AG04449 (cell line): ENCODE data around the gene VDAC1.
"Not testable (repeated sequence)": the region's sequence is repeated elsewhere in the genome, so short reads cannot be mapped to it uniquely, and the experiment has no call there.

ENCODE experiments used
- CTCF ChIA-PET: fragments of 350-600 bp; formaldehyde crosslinking; extraction: SDS; loops from one replicate; lab custom pipeline; 2021; ENCODE audit warnings: antibody characterized with exemption; lab: Yijun Ruan, JAX
- POLR2A ChIA-PET: fragments of 400-600, 350-600 bp; formaldehyde crosslinking; extraction: SDS; loops from one replicate; lab custom pipeline; 2020; ENCODE audit warnings: antibody characterized with exemption, inconsistent platforms; lab: Yijun Ruan, JAX
- DNase-seq: peaks from one replicate; pipeline ENCODE4 v3.0.0-alpha.2; 2010; ENCODE audit warnings: low read depth, low spot score
- H3K4me3 ChIP-seq: 2 replicates; pipeline ENCODE4 v1.5.1; 2011; ENCODE audit warnings: low read depth, mild to moderate bottlenecking, control low read depth, low read length
- CTCF ChIP-seq: IDR thresholded peaks from one replicate; pipeline ENCODE4 v1.5.1; 2011; ENCODE audit warnings: mild to moderate bottlenecking, moderate library complexity, low read length, control low read depth, inconsistent platforms; ENCODE audit not compliant: insufficient read depth; ENCODE audit errors: missing control alignments

The VDAC1 gene

GRCh38 chr5:133942614-133943474 is 61.9 kb downstream of the VDAC1 start:
- CTCF ChIA-PET, result interaction anchor here (1.0 kb wide), 1 partner anchor 188 kb away, joined by 3 read pairs; no protein-coding TSS in a partner anchor
- H3K4me3 ChIP-seq, result no peak overlapping the region
- no peak for DNase-seq
- TF ChIP-seq CTCF, result no peak
- POLR2A ChIA-PET, result no interaction called here

GRCh38 chr5:133941456-133942196 is 63.1 kb downstream of the VDAC1 start:
- DNase-seq, result no peak
- ChIA-PET POLR2A (no interaction called here), CTCF (no interaction called here)
- H3K4me3 ChIP-seq, result no peak overlapping the region
- TF ChIP-seq CTCF, result no peak

DNA sequence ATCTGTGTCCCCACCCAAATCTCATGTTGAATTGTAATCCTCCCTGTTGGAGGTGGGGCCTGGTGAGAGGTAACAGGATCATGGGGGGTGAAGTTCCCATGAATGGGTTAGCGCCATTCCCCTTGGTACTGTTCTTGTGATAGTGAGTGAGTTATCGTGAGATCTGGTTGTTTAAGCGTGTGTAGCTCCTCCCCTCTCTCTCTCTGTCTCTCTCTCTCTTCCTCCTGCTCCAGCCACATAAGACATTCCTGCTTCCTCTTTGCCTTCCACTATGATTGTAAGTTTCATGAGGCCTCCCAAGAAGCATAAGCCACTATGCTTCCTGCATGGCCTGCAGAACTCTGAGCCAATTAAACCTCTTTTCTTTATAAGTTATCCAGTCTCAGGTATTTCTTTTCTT is 65.1 kb downstream of the VDAC1 start:
- CTCF ChIA-PET, result no interaction called here
- TF ChIP-seq CTCF, result no peak
- DNase-seq, result no peak
- POLR2A ChIA-PET, result no interaction called here
- no peak overlapping the region for H3K4me3 ChIP-seq

DNA sequence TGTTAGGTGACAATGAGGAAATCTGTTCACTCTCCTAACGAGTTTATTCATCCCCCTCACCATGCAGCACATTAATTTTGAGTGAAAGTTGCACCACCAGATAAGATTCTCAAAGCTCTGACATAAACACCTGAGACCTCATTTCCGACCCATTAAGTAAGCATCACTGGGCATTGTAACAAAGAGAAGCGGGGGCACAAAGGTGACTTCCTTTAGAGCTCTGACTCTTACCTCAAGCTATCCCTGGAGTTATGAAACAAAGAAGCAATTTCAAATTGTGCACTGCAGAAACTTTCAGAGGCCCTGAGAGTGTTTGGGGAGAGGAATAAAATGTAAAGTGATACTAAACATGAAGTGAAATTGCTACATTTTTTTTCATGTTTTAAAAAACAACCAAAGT is 65.8 kb downstream of the VDAC1 start:
- POLR2A ChIA-PET, result no interaction called here
- DNase-seq, result no peak
- no peak overlapping the region for H3K4me3 ChIP-seq
- no peak for TF ChIP-seq CTCF
- CTCF ChIA-PET, result no interaction called here

- ChIA-PET POLR2A (no interaction called here), CTCF (no interaction called here)
- H3K4me3 ChIP-seq, result no peak overlapping the region
- no peak for DNase-seq
- TF ChIP-seq CTCF, result no peak
These were observed 66.5 kb downstream of the VDAC1 start for GRCh38 chr5:133938039-133938821.

DNA sequence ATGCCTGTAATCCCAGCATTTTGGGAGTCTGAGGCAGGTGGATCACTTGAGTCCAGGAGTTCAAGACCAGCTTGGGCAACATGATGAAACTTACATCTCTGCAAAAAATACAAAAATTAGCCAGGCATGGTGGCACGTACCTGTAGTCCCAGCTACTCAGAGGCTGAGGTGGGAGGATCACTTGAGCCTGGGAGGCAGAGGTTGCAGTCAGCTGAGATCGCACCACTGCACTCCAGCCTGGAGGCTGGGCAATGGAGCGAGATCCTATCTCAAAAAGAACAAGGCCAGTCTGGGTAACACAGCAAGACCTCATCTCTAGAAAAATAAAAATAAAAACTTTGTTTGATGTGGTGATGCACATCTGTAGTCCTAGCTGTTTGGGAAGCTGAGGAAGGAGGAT is 67.1 kb downstream of the VDAC1 start:
- POLR2A ChIA-PET, DNase-seq, CTCF ChIA-PET, H3K4me3 ChIP-seq: not testable (repeated sequence)
